Mononuclear cell (primary cell): Measurements from ENCODE around the gene SCARB1. TPM values are rescaled to one million over a fixed set of nuclear protein-coding genes. Genes with fewer than 3 reads are reported as not detected.

Source experiments
- H3K27me3 ChIP-seq: 2 replicates; pipeline ENCODE4 v1.6.0; 2011; ENCODE audit warnings: low read length, control low read depth; ENCODE audit not compliant: insufficient read depth
- H3K4me1 ChIP-seq: 2 replicates; pipeline ENCODE4 v1.5.1; 2011; ENCODE audit warnings: mild to moderate bottlenecking, low read length, control low read depth; ENCODE audit not compliant: insufficient read depth
- H3K4me3 ChIP-seq: 2 replicates; pipeline ENCODE4 v1.5.1; 2011; ENCODE audit warnings: mild to moderate bottlenecking, low read length, moderate library complexity
- H3K9me3 ChIP-seq: 2 replicates; pipeline ENCODE4 v1.5.1; 2011; ENCODE audit warnings: low read depth, mild to moderate bottlenecking, control low read depth, low read length
- total RNA-seq: library from RNA; depleted of rRNA; stranded (reverse); fragments of >200 nt; gene quantifications from one replicate; pipeline ENCODE4 v1.2.3, GENCODE V29; 2012

The SCARB1 gene
- total RNA-seq, 1 donor, result 2.5 TPM

- Histone ChIP-seq H3K27me3 (no peaks in the 10 kb centered on the region), H3K9me3 (no peaks in the 10 kb centered on the region), H3K4me3 (no peak overlapping the region), H3K4me1 (no peaks in the 10 kb centered on the region)
Observed at GRCh38 chr12:124829708-124830304, 33.9 kb downstream of the SCARB1 start.

- Histone ChIP-seq H3K4me1 (no peaks in the 10 kb centered on the region), H3K9me3 (no peaks in the 10 kb centered on the region), H3K27me3 (no peaks in the 10 kb centered on the region), H3K4me3 (no peak overlapping the region)
Observed at GRCh38 chr12:124829008-124829707, 34.5 kb downstream of the SCARB1 start.

- Histone ChIP-seq H3K4me1 (no peaks in the 10 kb centered on the region), H3K27me3 (no peaks in the 10 kb centered on the region), H3K4me3 (no peak overlapping the region), H3K9me3 (no peaks in the 10 kb centered on the region)
Observed at GRCh38 chr12:124828264-124829007, 35.2 kb downstream of the SCARB1 start.

GRCh38 chr12:124827588-124828184, 36.0 kb downstream of the SCARB1 start:
- Histone ChIP-seq H3K9me3 (no peaks in the 10 kb centered on the region), H3K27me3 (no peaks in the 10 kb centered on the region), H3K4me1 (no peaks in the 10 kb centered on the region), H3K4me3 (no peak overlapping the region)

GRCh38 chr12:124824195-124824594, 39.5 kb downstream of the SCARB1 start:
- H3K27me3 ChIP-seq, result no peaks in the 10 kb centered on the region
- H3K9me3 ChIP-seq, result no peaks in the 10 kb centered on the region

GRCh38 chr12:124823272-124823970, 40.2 kb downstream of the SCARB1 start:
- H3K4me3 ChIP-seq, result no peak overlapping the region
- no peaks in the 10 kb centered on the region for H3K27me3 ChIP-seq
- no peaks in the 10 kb centered on the region for H3K4me1 ChIP-seq
- H3K9me3 ChIP-seq, result no peaks in the 10 kb centered on the region

More at GRCh38 chr12:124824195-124824594, 39.5 kb downstream of the SCARB1 start:
- Histone ChIP-seq H3K4me3 (no peak overlapping the region), H3K4me1 (no peaks in the 10 kb centered on the region)

GRCh38 chr12:124822218-124822617, 41.4 kb downstream of the SCARB1 start:
- Histone ChIP-seq H3K4me3 (no peak overlapping the region), H3K27me3 (no peaks in the 10 kb centered on the region), H3K4me1 (no peaks in the 10 kb centered on the region), H3K9me3 (no peaks in the 10 kb centered on the region)

- Histone ChIP-seq H3K4me1 (no peaks in the 10 kb centered on the region), H3K27me3 (no peaks in the 10 kb centered on the region), H3K4me3 (no peak overlapping the region)
Observed at GRCh38 chr12:124821252-124822200, 42.1 kb downstream of the SCARB1 start.

GRCh38 chr12:124820199-124820598, 43.5 kb downstream of the SCARB1 start:
- Histone ChIP-seq H3K4me3 (no peak overlapping the region), H3K4me1 (no peaks in the 10 kb centered on the region), H3K27me3 (no peaks in the 10 kb centered on the region), H3K9me3 (no peaks in the 10 kb centered on the region)

More at GRCh38 chr12:124821252-124822200, 42.1 kb downstream of the SCARB1 start:
- H3K9me3 ChIP-seq, result no peaks in the 10 kb centered on the region

- Histone ChIP-seq H3K4me3 (no peak overlapping the region), H3K9me3 (no peaks in the 10 kb centered on the region), H3K4me1 (no peaks in the 10 kb centered on the region), H3K27me3 (no peaks in the 10 kb centered on the region)
Observed at GRCh38 chr12:124819525-124819924, 44.1 kb downstream of the SCARB1 start.

- Histone ChIP-seq H3K4me3 (no peak overlapping the region), H3K27me3 (no peaks in the 10 kb centered on the region), H3K4me1 (no peaks in the 10 kb centered on the region), H3K9me3 (no peaks in the 10 kb centered on the region)
Observed at GRCh38 chr12:124819080-124819479, 44.6 kb downstream of the SCARB1 start.

- Histone ChIP-seq H3K4me3 (no peak overlapping the region), H3K9me3 (no peaks in the 10 kb centered on the region), H3K4me1 (no peaks in the 10 kb centered on the region), H3K27me3 (no peaks in the 10 kb centered on the region)
Observed at GRCh38 chr12:124817076-124818000, 46.3 kb downstream of the SCARB1 start.

GRCh38 chr12:124816295-124816854, 47.3 kb downstream of the SCARB1 start:
- H3K4me1 ChIP-seq, result no peaks in the 10 kb centered on the region
- H3K9me3 ChIP-seq, result no peaks in the 10 kb centered on the region
- no peaks in the 10 kb centered on the region for H3K27me3 ChIP-seq
- no peak overlapping the region for H3K4me3 ChIP-seq
